Tongue (tissue), 2 donors: ENCODE measurements around the gene CEP170B. TPM values are rescaled to one million over a fixed set of nuclear protein-coding genes. Genes with fewer than 3 reads are reported as not detected.
"Not testable (repeated sequence)": the region's sequence is repeated elsewhere in the genome, so short reads cannot be mapped to it uniquely, and the experiment has no call there.

Source experiments
- DNase-seq: peaks from one replicate; pipeline ENCODE4 v3.0.0-alpha.2; 2015
- total RNA-seq: library from RNA; depleted of rRNA; stranded (reverse); fragments of >200 nt; gene quantifications from one replicate; pipeline ENCODE4 v1.2.3, GENCODE V29; 2014

The CEP170B gene
- 5.7 TPM for total RNA-seq

- peak; percentile 32 for DNase-seq
Observed at GRCh38 chr14:104865081-104865630, at the start of gene CEP170B. Gene CEP170B (plus strand): TSS chr14:104865268. CDS start chr14:104868451, 3,183 bp downstream.

- DNase-seq: no peak
Observed at GRCh38 chr14:104816616-104816884, 48.5 kb upstream of the CEP170B start.

GRCh38 chr14:104817930-104818713 is 46.9 kb upstream of the CEP170B start:
- no peak for DNase-seq

GRCh38 chr14:104818714-104819161 is 46.3 kb upstream of the CEP170B start:
- no peak for DNase-seq

- no peak for DNase-seq
Observed at GRCh38 chr14:104819361-104819781, 45.7 kb upstream of the CEP170B start.

- peak; percentile 67 for DNase-seq
Observed at GRCh38 chr14:104820669-104821228, 44.3 kb upstream of the CEP170B start.

- no peak for DNase-seq
Observed at GRCh38 chr14:104821229-104821945, 43.7 kb upstream of the CEP170B start.

GRCh38 chr14:104821971-104822608 is 43.0 kb upstream of the CEP170B start:
- DNase-seq: no peak

GRCh38 chr14:104822821-104823615 is 42.0 kb upstream of the CEP170B start:
- DNase-seq: no peak

- DNase-seq: no peak
Observed at GRCh38 chr14:104824353-104824997, 40.6 kb upstream of the CEP170B start.

GRCh38 chr14:104826189-104826860 is 38.7 kb upstream of the CEP170B start:
- peak; percentile 90 for DNase-seq

- DNase-seq: no peak
Observed at GRCh38 chr14:104826861-104827176, 38.2 kb upstream of the CEP170B start.

- DNase-seq: peak; percentile 24
Observed at GRCh38 chr14:104827177-104828055, 37.7 kb upstream of the CEP170B start.

- DNase-seq: no peak
Observed at GRCh38 chr14:104830781-104831180, 34.3 kb upstream of the CEP170B start.

- not testable (repeated sequence) for DNase-seq
Observed at GRCh38 chr14:104836171-104836935, 28.7 kb upstream of the CEP170B start.

GRCh38 chr14:104841730-104842129 is 23.3 kb upstream of the CEP170B start:
- no peak for DNase-seq

- no peak for DNase-seq
Observed at GRCh38 chr14:104843006-104843405, 22.1 kb upstream of the CEP170B start.

GRCh38 chr14:104843442-104844305 is 21.4 kb upstream of the CEP170B start:
- DNase-seq: peak; percentile 37
